ENCODE results near the gene UBE2D1. TPM values are rescaled to one million over a fixed set of nuclear protein-coding genes. Genes with fewer than 3 reads are reported as not detected.

UBE2D1 gene
- total and polyA plus RNA-seq, 2 of the 4 experiments (the other 2 are of a cell fraction) = 9.1 to 9.7 TPM

GRCh38 chr10:58350023-58350422, 15.2 kb downstream of the UBE2D1 start:
- Histone ChIP-seq H3K4me3 (ENCODE audit: insufficient read depth, low read depth, low read length) (no peak overlapping the region), H2BK20ac (ENCODE audit: low read depth, low read length) (no peak overlapping the region), H4K8ac (ENCODE audit: low read depth in 2 of 2, low read length in 2 of 2) (no peak overlapping the region), H3K23ac (ENCODE audit: low read depth, low read length) (no peak overlapping the region), H4K20me1 (ENCODE audit: insufficient read depth, low read length) (peaks cover 10% of the 10 kb centered on the region; the same call in 1 of the 2 replicates), H3K9me1 (ENCODE audit: insufficient read depth, low read length) (peaks cover 5% of the 10 kb centered on the region; the same call in 1 of the 2 replicates), H2BK15ac (ENCODE audit: low read depth, low read length) (no peak overlapping the region), H3K4me2 (ENCODE audit: low read depth, low read length) (no peak overlapping the region), H2AFZ (replicated peaks; ENCODE audit: low read length, poor library complexity) (no peak overlapping the region), H3K27me3 (ENCODE audit: control insufficient read depth, insufficient read depth, low read length) (no peaks in the 10 kb centered on the region), H3K18ac (ENCODE audit: low read depth, low read length) (no peak overlapping the region), H2BK5ac (ENCODE audit: low read depth, low read length, poor library complexity, severe bottlenecking) (no peak overlapping the region), H3K56ac (ENCODE audit: extremely low read depth, insufficient read depth, low read length) (no peak overlapping the region), H3K79me1 (ENCODE audit: low read depth in 1 of 2, low read length in 2 of 2) (peaks cover 23 to 40% of the 10 kb centered on the region in 2 experiments), H3K4ac (ENCODE audit: low read depth, low read length) (no peak overlapping the region), H3K9ac (ENCODE audit: low read depth, low read length) (no peak overlapping the region), H3K14ac (replicated peaks; ENCODE audit: low read depth, low read length) (no peak overlapping the region), H4K5ac (ENCODE audit: low read depth, low read length) (no peak overlapping the region; the same call in 1 of the 2 replicates), H3K27ac (ENCODE audit: insufficient read depth, low read length) (no peak overlapping the region), H3K9me3 (ENCODE audit: control insufficient read depth, insufficient read depth, low read length) (no peaks in the 10 kb centered on the region), H3K4me1 (ENCODE audit: control insufficient read depth, insufficient read depth, low read length) (peaks cover 6% of the 10 kb centered on the region), H4K91ac (ENCODE audit: insufficient read depth, low read depth, low read length) (no peak overlapping the region), H2BK120ac (ENCODE audit: low read depth, low read length) (no peak overlapping the region), H2AK5ac (ENCODE audit: low read depth, low read length) (no peak overlapping the region), H3K36me3 (ENCODE audit: control insufficient read depth, insufficient read depth, low read length) (no peaks in the 10 kb centered on the region), H2AK9ac (replicated peaks; ENCODE audit: low read depth, low read length, poor library complexity) (no peak overlapping the region)
- intact Hi-C loops (cut with micrococcal nuclease) = no loop called here
- TF ChIP-seq MAFK (IDR thresholded peaks at IDR 0.05; ENCODE audit: low read depth, low read length) (no peak), SMC3 (IDR thresholded peaks at IDR 0.05; ENCODE audit: low read depth, low read length) (no peak), USF2 (IDR thresholded peaks at IDR 0.05; ENCODE audit: low read depth, low read length) (no peak), RFX5 (IDR thresholded peaks at IDR 0.05; ENCODE audit: low read depth, low read length) (no peak), FOS (IDR thresholded peaks at IDR 0.05; ENCODE audit: low read depth, low read length) (no peak), ELK1 (IDR thresholded peaks at IDR 0.05; ENCODE audit: borderline replicate concordance, low read depth, low read length) (no peak), MXI1 (IDR thresholded peaks at IDR 0.05; ENCODE audit: borderline replicate concordance, low read depth, low read length) (no peak), CHD1 (IDR thresholded peaks at IDR 0.05; ENCODE audit: low read depth, low read length) (no peak), POLR2A (IDR thresholded peaks at IDR 0.05; ENCODE audit: low read depth, low read length) (no peak), RCOR1 (IDR thresholded peaks at IDR 0.05; ENCODE audit: insufficient replicate concordance, low read length) (no peak), RAD21 (IDR thresholded peaks at IDR 0.05; ENCODE audit: low read length) (no peak), MAZ (IDR thresholded peaks at IDR 0.05; ENCODE audit: borderline replicate concordance, low read depth, low read length) (no peak), CTCF (conservative IDR thresholded peaks at IDR 0.05; ENCODE audit: low read depth, low read length) (no peak)
- DNase-seq (no peak), ATAC-seq (ENCODE audit: low read depth) (no peak)
- no TSS peak for BruUV-seq (replicated peaks)
- ChIA-PET CTCF (interaction anchor here (0.9 to 1.1 kb wide), 2 partner anchors 17 to 47 kb away, joined by 3 to 4 read pairs; no protein-coding TSS in a partner anchor), POLR2A (ENCODE audit: unreplicated experiment) (no interaction called here)
- dilution Hi-C loops (cut with HindIII; ENCODE audit: low sequenced_read_pairs, unreplicated experiment) = no loop called here
- in situ Hi-C loops (cut with MboI; ENCODE audit: low sequenced_read_pairs) = no loop called here
- WGBS, 2 experiments (ENCODE audit: extremely low coverage in 2 of 2, insufficient read length in 1 of 2) = no CpG with 5 or more reads among the region's 2 CpGs
